ENCODE results near the gene PDZD11. TPM values are rescaled to one million over a fixed set of nuclear protein-coding genes. Genes with fewer than 3 reads are reported as not detected.
"Not testable (repeated sequence)": the region's sequence is repeated elsewhere in the genome, so short reads cannot be mapped to it uniquely, and the experiment has no call there.

Gene PDZD11
- total and polyA plus RNA-seq, 9 of the 15 experiments (the other 6 are each of a cell fraction or from before 2014, with no cell fraction given): 21.9 to 109 (median 36.4) TPM

- TF ChIP-seq SOX6 (IDR thresholded peaks at IDR 0.05) (no peak), ZBTB43 (CRISPR knock-in tag; IDR thresholded peaks at IDR 0.05) (no peak), GTF2B (IDR thresholded peaks at IDR 0.05; ENCODE audit: extremely low read depth, insufficient read length) (no peak), SMC3 (conservative IDR thresholded peaks at IDR 0.05; ENCODE audit: insufficient read depth, low read depth, low read length) (no peak)
Measured at GRCh38 chrX:70324326-70324725, 34.6 kb upstream of the PDZD11 start (continued).

GRCh38 chrX:70323628-70324027 is 33.9 kb upstream of the PDZD11 start:
- DNase-seq (ENCODE audit: extremely low read depth in 1 of 4, low spot score in 3 of 4); BruUV-seq (replicated peaks); H3K79me2 ChIP-seq (ENCODE audit: control insufficient read depth, insufficient read depth, low read length); H3K27ac ChIP-seq (ENCODE audit: extremely low read depth, low read depth, low read length); H3K4me2 ChIP-seq (ENCODE audit: insufficient read depth, low read length); H3K9me3 ChIP-seq (replicated peaks; ENCODE audit: control insufficient read depth, insufficient read depth, low read depth, low read length); FAIRE-seq; POLR2A ChIA-PET; H4K20me1 ChIP-seq (replicated peaks; ENCODE audit: control insufficient read depth, insufficient read depth, low read length); intact Hi-C loops (cut with micrococcal nuclease); H3K9ac ChIP-seq (ENCODE audit: insufficient read depth in 1 of 2, low read depth in 2 of 2, low read length in 2 of 2); H3K4me3 ChIP-seq; H3K36me3 ChIP-seq (ENCODE audit: control insufficient read depth, insufficient read depth, low read length); H3K27me3 ChIP-seq (ENCODE audit: control insufficient read depth in 2 of 2, insufficient read depth in 2 of 2, low read length in 2 of 2); H3K9me1 ChIP-seq (ENCODE audit: control insufficient read depth, insufficient read depth, low read length); in situ Hi-C loops (cut with MboI); ATAC-seq; H3K4me1 ChIP-seq (replicated peaks in 1 of 2; ENCODE audit: control insufficient read depth in 2 of 2, insufficient read depth in 2 of 2, low read length in 2 of 2); H2AFZ ChIP-seq (ENCODE audit: low read depth, low read length); CTCF ChIA-PET (ENCODE audit: low intra/inter-chr PET ratio): not testable (repeated sequence)
- whole genome bisulfite sequencing (ENCODE audit: insufficient coverage, low coverage, missing lambda C conversion rate): 92% methylated on average over 6 of the region's 6 CpGs
